Choroid plexus epithelial cell (primary cell): ENCODE measurements around the gene ARHGAP26.

Source experiments
- DNase-seq: peaks from one replicate; pipeline ENCODE4 v3.0.0-alpha.2; 2010; ENCODE audit warnings: low read depth
- H3K4me3 ChIP-seq: 2 replicates; pipeline ENCODE4 v1.5.1; 2011; ENCODE audit warnings: low read depth, mild to moderate bottlenecking, control low read depth, low read length, moderate library complexity
- TF ChIP-seq, protein P1 (sequence below): conservative IDR thresholded peaks from 2 replicates; pipeline ENCODE4 v1.5.1; 2011; ENCODE audit warnings: low read depth, mild to moderate bottlenecking, control low read depth, inconsistent platforms, low read length, moderate library complexity

ARHGAP26 gene

DNA sequence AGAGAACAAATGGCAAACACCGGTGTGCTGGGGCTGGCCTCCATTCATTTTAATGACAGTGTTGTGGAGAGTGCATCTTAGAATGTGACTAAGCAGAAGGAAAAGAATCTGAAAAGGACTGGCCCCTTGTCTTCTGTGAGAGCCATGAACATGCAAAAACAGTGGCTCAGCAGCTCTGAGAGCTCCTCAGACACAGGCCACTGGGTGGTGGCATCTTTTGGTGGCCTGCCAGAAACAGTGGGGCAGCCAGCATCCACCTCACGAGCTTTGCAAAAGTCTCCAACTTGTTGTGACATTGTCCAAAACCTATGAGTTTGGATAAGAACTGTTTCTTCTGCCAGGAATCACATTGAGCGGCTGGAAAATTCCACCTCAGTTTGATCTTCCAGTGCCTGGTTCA, 399.9 kb downstream of the ARHGAP26 start:
- DNase-seq = no peak
- TF ChIP-seq, protein P1, sequence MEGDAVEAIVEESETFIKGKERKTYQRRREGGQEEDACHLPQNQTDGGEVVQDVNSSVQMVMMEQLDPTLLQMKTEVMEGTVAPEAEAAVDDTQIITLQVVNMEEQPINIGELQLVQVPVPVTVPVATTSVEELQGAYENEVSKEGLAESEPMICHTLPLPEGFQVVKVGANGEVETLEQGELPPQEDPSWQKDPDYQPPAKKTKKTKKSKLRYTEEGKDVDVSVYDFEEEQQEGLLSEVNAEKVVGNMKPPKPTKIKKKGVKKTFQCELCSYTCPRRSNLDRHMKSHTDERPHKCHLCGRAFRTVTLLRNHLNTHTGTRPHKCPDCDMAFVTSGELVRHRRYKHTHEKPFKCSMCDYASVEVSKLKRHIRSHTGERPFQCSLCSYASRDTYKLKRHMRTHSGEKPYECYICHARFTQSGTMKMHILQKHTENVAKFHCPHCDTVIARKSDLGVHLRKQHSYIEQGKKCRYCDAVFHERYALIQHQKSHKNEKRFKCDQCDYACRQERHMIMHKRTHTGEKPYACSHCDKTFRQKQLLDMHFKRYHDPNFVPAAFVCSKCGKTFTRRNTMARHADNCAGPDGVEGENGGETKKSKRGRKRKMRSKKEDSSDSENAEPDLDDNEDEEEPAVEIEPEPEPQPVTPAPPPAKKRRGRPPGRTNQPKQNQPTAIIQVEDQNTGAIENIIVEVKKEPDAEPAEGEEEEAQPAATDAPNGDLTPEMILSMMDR = no peak

DNA sequence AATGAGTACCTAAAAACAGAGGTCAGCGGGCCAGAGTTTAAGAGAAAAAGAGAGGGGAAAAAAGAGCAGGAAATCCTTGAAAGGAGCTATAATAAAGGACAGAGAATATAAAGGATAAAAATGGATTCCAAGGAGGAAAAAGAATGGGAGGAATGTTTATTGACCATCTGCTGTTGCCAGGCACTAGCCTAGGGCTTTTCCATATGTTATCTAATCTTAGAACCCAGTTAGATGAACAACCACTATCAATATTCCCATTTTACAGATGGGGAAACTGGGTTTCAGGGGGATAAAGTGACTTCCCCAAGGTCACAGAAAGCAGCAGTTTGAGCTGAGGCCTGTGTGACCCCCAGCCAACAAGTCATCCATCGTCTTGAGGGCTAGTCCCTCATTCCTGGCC, 400.8 kb downstream of the ARHGAP26 start:
- no peak overlapping the region for H3K4me3 ChIP-seq
- TF ChIP-seq, protein P1 = no peak
- no peak for DNase-seq

More for the DNA sequence above, 399.9 kb downstream of the ARHGAP26 start:
- H3K4me3 ChIP-seq = no peak overlapping the region

DNA sequence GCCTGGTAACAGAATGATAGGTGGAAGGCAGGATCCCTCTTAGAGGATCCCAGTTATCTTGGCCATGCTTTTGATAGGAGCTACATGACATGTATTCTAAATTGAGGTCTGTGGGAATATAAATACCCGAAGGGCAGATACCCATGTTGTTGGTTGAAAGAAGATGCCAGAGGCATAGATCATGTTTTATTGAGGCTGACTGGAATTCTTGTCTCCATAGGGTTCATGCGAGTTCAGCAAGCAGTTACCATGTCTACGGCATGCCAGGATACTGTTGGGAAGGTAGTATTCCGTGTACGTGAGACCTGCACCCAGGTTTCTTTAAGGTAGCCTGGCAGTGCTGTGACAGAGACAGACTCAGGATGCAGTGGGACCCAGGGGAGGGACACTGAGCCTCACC, 402.6 kb downstream of the ARHGAP26 start:
- no peak for DNase-seq
- no peak overlapping the region for H3K4me3 ChIP-seq
- TF ChIP-seq, protein P1 = no peak

DNA sequence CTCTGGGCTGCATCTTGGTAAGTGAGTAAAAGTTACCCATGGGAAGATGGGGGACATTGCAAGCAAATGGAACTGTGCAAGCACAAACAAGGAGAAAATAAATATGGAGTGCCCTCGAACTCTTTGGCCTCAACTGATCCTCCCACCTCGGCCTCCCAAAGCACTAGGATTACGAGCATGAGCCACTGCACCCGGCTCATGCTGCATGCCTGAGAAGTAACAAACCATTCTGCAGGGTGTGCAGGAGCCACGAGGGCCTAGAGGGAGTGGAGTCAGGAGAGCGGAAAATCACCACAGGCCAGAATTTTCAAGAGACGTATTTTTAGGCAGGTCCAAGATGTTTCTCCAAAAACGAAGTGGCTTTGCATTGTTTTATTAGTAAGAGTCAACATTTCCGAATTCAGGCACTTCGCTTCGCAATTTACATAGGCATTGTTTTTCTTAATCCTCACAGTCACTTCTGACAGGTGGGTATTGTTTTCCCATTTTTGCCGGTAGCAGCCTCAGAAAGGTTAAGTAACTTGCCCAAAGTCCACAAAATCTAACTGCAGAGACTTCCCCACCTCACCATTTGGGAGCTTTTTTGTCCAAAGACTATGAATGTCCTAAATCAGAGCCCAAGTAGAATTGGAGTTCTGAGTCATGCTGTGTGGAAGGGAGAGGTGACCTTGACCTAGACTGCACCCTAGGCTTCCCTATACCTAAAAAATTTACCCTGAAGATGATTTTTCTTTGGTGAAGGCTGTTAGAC, 403.1 kb downstream of the ARHGAP26 start:
- TF ChIP-seq, protein P1 = no peak
- H3K4me3 ChIP-seq = no peak overlapping the region
- DNase-seq = no peak

DNA sequence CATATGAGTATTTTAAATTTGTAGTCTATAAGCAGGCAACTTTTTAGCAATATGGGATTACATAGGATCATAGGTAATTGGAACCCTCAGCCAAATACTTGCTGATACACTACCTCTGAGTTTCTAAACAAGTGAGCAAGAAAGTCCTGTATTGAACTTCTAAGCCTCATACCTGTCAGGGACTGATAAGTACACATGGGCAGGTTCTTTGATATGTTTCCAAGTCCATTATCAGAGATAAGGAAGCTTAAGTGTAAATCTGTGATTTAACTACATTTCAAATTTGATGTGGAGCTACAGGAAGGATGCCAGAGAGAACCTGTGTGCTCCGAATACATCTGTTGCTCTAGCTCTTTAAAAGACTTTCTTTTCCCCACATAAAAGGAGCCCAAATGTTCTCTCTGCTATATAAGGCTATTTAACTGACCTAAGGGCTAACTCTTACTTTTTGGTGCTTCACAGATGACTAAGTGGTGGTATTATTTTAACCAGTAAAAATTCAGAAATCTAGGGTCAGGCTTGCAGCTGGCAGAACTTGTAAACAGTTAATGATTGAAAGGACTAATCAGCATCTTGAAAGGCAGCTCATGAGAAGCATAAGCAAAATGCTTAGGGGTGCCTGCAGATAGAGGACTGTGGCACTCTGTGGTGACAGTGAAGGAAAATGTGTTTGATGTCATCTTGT, 404.7 kb downstream of the ARHGAP26 start:
- H3K4me3 ChIP-seq = no peak overlapping the region
- DNase-seq = no peak
- TF ChIP-seq, protein P1 = no peak

DNA sequence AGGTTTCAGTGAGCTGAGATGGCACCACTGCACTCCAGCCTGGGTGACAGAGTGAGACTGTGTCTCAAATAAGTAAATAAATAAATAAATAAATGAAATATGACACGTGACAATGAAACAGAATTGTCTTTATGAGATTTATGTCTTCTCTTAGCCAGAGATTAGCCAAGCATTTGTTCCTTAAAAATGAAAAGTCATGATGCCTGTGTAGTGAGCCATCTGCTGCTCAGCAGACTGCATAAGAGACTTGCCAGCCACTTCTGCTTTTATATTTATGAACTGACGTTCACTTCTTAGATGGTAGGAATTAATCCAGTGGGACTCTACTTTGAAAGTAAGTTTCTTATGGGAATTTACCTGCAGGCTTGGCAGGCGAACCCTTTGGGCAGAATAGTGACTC, 405.9 kb downstream of the ARHGAP26 start:
- TF ChIP-seq, protein P1 = no peak
- no peak for DNase-seq
- H3K4me3 ChIP-seq = no peak overlapping the region
